Mesenteric fat pad (tissue), 1 donor: ENCODE data around the gene ZFP36. TPM values are rescaled to one million over a fixed set of nuclear protein-coding genes. Genes with fewer than 3 reads are reported as not detected.
A peak's percentile ranks its signal among the peaks of the same experiment; 100 is the strongest.

Source experiments
- DNase-seq: peaks from one replicate; pipeline ENCODE4 v3.0.0-alpha.2; 2020; ENCODE audit warnings: low spot score
- total RNA-seq: library from RNA; stranded (reverse); fragmentation: NEBNext Ultra II Directional; extraction: Animal tissue kit (Norgen Biotek cat#: 25700); gene quantifications from one replicate; pipeline ENCODE4 v1.2.1, GENCODE V29; 2021
- donor health status: DM: yes; HTN: yes; CAD: no.

ZFP36 gene
- total RNA-seq, 1 donor from 2014 or later = 1,383 TPM

- DNase-seq = no peak
Observed at GRCh38 chr19:39384839-39385568, 21.6 kb upstream of the ZFP36 start.

- DNase-seq = no peak
Observed at GRCh38 chr19:39385629-39386411, 20.8 kb upstream of the ZFP36 start.

DNA sequence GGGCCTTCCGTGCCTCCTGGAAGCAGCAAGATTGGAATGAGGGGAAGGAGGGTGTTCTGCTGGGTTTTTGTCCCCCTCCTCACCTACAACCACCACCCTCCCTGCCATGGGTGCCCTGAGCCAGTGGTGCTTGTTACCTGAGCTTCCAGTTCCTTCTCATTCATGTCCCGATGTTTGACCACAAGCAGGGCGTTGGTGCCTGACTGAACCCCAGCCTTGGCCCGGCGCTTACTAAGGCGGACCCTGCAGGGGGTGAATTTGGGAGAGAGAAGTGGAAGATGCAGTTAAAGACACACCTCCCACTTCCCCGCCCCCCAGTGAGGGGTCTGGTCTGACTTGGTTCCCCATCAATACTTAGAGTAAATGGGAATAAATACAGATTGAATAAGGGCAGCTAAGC is 20.1 kb upstream of the ZFP36 start:
- no peak for DNase-seq

DNA sequence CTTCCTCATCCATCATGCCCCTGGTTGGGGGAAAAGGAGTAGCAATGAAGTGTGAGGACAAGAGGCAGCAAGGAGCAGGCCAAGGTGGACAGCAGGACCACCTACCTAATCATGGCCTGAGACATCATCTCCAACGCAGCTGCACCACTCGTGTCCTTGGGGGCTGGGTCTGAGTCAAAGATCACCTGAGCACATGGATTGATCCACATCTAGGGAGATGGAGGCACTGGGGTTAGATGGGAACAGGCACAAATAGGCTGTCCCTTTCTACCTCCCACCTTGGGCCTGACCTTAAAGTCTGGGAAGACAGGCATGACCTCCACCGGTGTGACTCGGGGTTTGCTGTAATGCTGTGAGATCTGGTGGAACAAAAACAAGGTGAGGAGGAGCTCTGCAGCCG is 18.0 kb upstream of the ZFP36 start:
- DNase-seq = no peak

DNA sequence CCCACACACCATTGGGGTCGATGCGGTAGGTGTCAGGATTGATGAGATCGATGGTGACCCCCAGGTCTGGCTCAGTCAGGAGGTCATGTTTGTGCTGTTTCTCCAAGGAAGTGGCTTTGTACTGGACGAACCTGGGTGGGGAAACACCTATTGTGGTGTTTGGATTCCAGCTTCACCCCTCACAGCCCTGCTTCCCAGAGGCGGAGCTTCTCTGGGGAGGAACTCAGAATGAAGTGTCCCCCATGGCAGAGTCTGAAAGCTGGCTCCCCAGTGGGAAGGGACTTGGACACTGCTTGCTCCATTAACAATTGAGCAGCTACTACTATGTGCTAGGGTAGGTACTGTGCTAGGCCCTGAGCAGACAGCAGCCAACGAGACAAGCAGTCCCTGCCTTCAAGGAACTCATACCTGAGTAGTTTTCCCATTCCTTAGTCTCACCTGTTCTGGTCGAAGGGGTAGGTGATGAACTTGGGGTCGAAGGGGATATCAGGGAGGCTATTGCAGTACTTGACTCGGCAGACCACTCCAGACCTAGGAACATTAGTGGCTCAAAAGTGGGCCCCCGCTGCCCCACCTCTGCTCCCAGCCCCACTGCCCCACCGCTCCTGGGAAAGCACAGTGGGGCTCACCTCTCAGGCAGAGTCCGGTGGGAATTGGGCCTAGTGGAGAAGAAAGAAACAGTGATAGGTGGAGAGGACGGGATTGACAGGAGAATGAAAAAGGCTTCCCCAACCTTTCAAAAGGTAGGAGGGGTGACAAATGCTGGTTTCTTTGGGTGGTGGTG is 16.8 kb upstream of the ZFP36 start:
- no peak for DNase-seq

DNA sequence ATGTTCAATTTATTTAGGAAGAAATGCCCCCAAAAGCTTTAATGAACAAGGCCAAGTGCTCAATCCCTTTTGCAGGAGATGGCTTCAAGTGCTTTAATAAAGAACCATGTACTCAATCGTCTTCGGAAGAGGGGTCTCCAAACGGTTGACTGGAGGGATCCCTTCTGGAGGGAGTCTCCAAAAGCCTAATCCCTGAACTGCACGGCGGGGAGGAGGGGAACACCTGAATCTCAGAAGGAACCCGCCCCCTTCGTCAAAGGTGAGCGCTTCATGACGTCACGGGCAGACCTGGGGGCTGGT is 16.2 kb upstream of the ZFP36 start:
- DNase-seq = no peak

DNA sequence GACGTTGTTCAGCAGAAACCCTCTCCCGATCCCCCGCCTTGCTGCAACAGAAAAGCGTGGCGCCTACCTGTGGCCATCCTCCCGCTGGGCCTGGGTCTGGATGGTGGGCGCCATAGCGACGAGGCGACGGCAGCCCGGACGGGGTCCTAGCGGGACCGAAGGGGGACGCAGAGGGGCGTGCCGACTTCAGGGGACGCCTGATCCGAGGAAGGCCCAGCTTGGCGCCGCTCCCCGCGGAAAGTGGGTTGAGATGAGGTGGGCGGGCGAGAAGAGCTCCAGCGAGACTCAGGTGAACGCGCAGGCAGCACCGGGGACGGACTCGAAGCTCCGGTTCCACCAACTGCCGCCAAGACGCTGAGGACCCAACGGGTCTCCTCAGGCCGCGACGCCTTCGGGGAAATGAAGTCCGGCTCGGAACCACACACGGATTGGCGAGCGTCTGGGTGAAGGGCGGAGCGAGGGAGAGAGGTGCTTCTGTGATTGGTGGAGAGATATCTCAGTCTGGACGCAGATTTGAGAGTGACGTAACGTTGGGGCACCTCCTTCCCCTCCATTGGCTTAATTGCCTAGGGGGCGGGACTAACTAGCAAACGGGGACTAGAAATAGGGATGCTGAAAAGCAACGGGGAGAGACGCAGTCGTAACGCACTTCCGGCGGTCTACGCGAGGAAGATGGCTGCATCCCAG is 15.8 kb upstream of the ZFP36 start, which contains the start of the genes MED29 and PAF1:
MED29 (plus strand) TSS at position 628 of the 687 bp plus-strand sequence; CDS start at position 673, 45 bp downstream.
PAF1 (minus strand) TSS at position 356 of the 687 bp plus-strand sequence; CDS start at position 114, 242 bp downstream.
- peak; percentile 98 for DNase-seq

DNA sequence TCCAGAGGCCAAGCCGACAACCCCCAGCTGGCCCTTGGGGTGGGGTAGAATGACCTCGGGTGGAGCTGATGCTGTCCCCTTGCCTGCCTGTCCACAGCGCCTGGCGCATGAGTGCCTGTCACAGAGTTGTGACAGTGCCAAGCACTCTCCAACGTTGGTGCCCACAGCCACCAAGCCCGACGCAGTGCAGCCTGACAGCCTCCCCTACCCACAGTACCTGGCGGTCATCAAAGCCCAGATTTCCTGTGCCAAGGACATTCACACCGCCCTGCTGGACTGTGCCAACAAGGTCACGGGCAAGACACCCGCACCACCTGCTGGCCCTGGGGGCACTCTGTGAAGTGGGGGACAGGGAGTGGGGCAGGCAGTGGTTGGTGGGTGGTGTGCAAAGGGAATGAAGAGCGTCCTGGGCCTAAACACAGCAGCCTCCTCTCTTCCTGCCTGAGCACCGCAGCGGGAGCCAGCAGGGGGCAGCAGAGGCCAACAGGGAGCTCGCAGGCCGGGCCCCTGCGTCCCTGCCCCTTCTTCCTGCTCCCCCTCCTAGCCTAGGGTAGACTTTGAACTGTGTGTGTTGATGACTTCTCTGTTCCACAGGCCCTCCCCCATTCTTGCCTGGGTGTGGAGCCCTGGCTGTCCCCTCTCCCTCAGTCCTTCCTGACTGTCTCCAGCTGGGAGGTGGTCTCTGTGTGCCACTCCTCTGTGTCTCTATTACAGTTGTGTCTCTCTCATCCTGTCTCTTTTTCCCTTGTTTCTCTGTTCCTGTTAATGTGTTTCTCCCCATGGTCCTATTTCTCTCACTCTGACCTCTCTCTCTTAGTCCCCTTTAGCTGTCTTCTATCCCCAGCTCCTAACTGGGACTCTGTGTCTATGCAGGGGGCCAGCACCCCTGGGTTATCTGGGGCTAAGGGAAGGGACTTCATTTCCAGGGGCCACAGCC is 9.0 kb upstream of the ZFP36 start:
- peak; percentile 95 for DNase-seq

DNA sequence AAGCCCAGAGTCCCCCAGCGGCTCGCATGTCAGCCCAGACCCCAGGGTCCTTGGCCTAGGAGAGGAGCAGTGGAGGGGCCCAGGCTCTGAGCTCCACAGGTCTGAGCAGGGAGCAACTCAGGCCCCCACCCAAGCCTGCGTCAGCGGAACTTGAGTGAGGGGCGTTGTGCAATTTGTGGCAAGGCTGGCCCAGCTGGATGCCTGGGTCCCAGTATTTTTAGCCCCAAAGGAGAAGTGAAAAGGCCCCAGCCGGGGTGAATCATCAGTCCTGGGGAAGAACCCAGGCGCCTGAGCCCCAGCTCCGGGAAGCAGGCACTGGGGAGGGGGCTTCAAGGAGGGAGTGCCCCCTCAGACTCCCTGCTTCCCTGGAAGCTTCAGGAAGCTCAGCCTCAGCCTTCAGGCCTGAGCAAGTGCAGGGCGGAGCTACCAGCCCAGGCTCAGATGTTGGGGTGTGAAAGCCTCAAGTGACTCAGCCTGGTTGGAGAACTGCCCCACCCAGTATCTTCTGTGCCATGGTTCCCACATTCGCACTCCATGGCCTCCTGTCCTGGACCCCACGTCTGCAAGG is 8.3 kb upstream of the ZFP36 start:
- no peak for DNase-seq

DNA sequence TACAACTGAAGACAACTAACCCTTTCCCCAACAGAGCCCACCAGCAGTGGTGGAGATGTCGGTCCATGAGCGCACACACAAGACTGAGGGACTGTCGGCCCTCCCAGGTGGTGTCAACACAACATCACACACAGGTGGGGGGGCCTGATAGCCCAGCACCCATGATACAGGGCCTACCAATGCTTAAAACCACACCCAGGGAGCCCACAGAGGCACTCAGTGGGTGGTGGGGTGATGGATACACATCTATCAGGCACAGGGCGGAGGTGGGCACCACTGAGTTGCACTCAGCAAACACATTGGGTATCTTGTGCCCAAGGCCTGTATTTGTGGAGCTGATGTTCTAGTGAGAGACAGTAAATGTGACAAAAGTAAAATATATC is 7.0 kb upstream of the ZFP36 start:
- DNase-seq = no peak

- no peak for DNase-seq
Observed at GRCh38 chr19:39400061-39400460, 6.6 kb upstream of the ZFP36 start.

- DNase-seq = no peak
Observed at GRCh38 chr19:39401070-39401548, 5.5 kb upstream of the ZFP36 start.

DNA sequence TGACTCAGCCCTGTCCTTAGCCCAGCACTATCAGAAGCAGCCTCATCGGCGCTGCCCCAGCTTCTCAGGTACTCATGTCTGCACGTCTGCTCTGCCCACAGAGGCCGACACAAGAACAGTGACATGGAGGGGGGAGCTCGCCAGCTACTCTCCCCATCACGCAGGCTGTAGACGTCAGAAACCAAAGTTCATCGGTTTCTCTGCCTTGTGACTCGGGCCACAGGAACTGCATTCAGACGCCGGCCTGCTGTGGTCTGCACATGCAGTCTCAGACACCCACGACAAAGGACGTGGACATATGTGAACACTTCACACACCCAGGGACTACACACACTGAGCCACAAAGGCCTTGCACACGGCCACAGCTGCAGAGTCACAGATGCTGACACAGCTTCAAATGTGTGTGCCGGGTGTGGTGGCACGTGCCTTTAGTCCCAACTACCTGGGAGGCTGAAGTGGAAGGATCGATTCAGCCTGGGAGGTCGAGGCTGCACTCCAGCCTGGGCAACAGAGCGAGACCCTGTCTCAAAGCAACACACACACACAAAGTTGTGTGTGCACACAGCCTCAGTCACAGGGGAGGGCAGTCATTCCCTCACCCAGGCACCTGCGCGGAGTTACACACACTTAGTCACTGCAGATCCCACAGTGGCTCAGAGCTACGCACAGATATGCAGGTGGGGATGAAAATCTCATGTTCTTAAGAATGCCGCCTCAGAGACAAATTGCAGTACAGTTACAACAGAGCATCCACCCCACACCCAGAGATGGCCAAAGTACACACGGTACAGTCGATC is 4.9 kb upstream of the ZFP36 start:
- DNase-seq = peak; percentile 90

- DNase-seq = peak; percentile 98
Observed at GRCh38 chr19:39402346-39403300, 4.0 kb upstream of the ZFP36 start.

DNA sequence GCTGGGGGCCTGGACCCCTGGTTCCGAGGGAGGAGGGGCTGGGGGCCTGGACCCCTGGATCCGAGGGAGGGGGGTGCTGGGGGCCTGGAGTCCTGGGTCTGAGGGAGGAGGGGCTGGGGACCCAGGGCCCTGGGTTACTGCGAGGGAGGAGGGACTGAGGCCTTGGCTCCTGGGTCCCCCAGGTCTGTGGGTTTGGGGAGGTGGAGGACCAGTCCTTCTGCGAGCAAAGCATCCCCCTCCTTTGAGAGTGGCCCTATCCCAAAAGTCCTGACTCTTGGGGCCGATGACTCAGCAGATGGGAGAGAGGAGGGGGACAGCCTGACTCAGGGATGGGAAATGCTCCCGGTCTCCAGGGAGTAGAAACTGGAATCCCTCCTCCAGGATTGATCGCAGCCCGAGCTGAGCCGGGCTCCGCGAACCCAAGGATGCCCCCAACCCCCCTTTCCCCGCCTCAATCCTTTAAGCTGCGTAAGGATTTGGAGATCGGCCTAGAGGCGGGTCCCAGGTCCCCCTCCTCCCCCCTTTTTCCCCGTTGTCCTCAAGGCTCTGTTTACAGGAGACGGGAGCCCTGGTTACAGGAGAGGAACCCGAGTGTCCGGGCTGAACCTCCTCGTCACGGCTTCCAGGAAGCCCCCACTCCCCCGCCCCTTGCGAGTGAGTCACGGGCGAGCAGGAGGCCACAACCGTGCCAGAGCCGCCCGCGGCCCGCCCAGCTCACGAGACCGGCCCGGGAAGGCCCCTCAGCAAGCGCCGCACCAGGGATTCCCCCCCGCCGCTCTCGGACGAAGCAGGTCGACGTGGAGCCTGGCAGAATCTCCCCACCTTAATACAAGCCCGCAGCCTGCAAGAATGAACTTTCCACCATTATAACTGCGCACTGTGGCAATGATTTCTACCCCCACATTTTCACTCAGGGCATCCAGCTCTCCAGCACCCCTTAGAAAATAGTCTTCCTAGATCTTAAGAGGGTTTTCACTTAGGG is 3.0 kb upstream of the ZFP36 start:
- peak; percentile 99 for DNase-seq

DNA sequence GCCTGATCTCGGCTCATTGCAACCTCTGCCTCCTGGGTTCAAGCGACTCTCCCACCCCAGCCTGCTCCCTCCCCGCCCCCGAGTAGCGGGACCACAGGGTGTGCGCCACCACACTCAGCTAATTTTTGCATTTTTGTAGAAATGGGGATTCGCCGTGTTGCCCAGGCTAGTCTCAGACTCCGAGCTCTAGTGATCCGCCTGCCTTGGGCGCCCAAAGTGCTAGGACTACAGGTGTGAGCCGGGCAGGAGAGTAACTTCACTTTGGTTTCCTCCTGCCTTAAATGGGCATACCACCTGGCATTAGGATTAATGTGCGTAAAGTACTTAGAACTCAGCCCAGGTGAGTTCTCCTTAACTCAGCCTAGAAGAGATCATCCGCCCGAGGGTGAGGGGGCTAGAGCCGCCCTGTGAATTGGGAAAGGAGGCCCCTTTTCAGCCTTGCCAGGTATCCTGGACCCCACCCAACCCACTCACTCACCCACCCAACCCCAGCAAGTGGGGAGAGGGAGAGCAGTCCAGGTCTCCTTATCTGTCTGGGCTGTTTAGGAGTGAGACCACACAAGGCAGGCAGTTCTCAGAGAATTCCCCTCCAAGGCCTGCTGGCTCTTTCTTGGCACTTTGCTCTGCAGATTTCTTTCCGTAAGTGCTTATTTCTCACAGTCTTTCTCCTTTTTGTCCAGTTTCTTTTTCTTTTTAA is 1.2 kb upstream of the ZFP36 start:
- DNase-seq = no peak
